ENCODE measurements around the gene UGDH.
"Not testable (repeated sequence)": the region's sequence is repeated elsewhere in the genome, so short reads cannot be mapped to it uniquely, and the experiment has no call there.

DNA sequence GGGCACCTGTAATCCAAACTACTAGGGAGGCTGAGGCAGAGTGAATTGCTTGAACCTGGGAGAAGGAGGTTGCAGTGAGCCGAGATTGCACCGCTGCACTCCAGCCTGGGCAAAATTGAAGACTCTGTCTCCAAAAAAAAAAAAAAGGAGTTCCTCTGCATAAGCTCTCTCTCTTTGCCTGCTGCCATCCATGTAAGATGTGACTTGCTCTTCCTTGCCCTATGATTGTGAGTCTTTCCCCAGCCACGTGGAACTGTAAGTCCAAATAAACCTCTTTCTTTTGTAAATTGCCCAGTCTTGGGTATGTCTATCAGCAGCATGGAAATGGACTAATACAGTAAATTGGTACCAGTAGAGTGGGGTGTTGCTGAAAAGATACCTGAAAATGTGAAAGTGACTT lies 5.0 kb upstream of the UGDH start:
- TF ChIP-seq, protein P1, sequence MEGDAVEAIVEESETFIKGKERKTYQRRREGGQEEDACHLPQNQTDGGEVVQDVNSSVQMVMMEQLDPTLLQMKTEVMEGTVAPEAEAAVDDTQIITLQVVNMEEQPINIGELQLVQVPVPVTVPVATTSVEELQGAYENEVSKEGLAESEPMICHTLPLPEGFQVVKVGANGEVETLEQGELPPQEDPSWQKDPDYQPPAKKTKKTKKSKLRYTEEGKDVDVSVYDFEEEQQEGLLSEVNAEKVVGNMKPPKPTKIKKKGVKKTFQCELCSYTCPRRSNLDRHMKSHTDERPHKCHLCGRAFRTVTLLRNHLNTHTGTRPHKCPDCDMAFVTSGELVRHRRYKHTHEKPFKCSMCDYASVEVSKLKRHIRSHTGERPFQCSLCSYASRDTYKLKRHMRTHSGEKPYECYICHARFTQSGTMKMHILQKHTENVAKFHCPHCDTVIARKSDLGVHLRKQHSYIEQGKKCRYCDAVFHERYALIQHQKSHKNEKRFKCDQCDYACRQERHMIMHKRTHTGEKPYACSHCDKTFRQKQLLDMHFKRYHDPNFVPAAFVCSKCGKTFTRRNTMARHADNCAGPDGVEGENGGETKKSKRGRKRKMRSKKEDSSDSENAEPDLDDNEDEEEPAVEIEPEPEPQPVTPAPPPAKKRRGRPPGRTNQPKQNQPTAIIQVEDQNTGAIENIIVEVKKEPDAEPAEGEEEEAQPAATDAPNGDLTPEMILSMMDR (IDR thresholded peaks at IDR 0.05; ENCODE audit: poor library complexity), result not testable (repeated sequence)
- TF ChIP-seq EZH2 (IDR thresholded peaks at IDR 0.05; ENCODE audit: borderline replicate concordance); EZH2phosphoT487 (IDR thresholded peaks at IDR 0.05; ENCODE audit: low read depth, severe bottlenecking, unreplicated experiment): not testable (repeated sequence)

All from hepatocyte (in vitro differentiated cells).